HG03064 (cell line): Measurements from ENCODE around the gene USP37.

Experiments used
- ATAC-seq: cut with Tn5 transposase; IDR thresholded peaks from one replicate; pipeline ENCODE4 v1.9.1; 2021; ENCODE audit warnings: low read depth; ENCODE audit not compliant: unreplicated experiment

USP37 gene

DNA sequence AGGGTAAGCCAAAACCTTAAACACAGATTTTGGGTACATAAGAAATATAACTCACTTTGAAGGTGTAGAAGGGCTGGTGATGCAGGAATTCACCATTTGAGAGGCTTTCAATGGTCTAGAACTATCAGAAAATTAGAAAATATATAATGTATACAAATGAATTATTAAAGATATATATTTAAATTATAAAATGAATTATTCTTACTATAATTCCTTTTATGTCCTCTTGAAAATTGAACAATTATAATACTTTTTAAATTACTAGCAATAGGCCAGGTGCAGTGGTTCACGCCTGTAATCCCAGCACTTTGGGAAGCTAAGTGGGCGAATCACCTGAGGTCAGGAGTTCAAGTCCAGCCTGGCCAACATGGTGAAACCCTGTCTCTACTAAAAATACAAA, 88.6 kb downstream of the USP37 start:
- no peak for ATAC-seq

DNA sequence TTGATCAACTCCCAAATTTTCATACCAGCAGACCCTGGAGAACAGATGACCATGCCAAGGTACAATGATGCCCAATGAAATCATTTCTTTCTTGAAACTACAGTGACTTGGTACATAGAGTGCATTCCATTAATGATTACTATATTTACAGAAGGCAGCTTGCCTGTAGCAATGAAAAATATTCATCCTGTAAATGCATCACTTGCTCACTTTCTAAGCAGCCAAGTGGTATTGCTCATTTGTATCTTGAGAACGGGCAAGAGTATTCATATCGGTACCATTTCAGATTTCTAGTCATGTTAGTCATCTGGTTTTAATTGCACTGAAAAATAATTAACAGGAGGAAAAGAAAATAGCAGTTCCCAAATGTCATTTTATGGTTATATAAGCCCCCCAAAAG, 89.6 kb downstream of the USP37 start:
- ATAC-seq: no peak

DNA sequence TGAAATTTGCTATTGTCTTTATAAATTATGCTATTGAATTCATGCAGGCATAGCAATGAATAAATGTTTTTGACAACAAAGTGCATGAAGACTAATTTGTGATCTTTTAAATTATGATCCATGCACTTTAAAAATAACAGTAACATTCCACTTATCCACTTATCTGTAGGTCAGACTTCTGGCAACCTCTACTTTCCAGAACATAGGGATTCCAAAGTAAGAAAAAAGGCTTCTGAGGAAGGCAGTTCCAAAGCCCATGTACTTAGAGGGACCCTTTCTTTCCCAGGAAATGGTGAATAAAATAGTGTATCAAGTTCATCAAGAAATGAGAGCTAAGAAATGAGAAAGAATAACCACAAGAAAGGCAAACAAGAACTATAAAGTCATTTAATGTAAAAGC, 90.9 kb downstream of the USP37 start:
- ATAC-seq: no peak

DNA sequence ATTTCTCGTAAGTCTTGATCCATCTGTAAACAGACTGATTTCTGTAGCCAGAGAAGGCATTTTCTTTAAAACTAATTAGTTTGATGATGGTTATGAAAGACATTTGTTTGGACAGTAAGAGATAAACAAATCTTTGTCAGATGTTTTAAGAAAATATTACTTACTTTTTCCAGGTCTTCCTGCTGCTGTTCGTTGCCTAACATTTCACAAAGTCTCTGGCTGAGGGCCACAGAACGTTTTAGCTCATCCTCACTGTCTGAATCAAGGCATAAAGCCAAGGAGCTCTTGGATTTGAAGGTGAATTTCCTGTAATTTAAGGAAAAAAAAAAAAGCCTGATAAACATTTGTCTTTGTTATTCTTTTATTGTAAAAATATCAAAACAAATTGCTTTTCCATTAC, 91.5 kb downstream of the USP37 start:
- no peak for ATAC-seq

DNA sequence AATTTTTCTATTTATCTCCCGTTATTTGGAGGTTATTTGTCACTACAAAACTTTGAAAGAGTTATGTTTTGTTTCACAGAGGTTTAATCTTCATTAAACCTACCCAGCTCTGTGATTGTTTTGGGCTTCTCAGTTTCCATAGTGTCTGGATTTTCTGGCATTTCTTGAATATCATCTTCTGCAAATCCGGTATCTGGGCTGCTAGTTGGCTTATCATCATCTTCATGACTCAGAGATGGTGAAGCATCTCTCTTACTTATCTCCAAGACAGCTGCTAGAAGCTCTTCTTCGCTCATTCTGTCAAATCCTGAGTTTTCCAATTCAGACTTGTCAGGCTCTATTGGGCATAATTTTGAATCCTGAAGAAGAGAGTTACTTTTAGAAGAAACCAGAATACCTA, 93.6 kb downstream of the USP37 start:
- no peak for ATAC-seq

DNA sequence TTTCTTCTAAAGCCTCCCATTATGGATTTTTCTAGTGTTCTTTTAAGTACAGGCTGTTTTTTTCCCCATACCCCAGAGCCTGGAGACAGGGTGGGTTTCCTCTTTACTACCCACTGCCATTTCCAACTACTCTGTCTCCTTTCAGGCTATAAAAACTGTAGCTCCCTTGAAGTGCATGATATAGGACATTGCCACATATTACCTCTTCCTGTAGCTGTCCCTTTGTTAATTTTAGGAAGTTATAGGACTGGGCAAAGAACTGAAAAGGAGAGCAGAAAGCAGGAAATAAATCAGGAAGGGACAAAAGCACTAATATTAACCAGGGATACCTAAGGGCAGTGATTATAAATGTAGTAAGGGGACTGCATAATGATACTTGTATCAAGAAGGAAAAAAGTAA, 95.2 kb downstream of the USP37 start:
- no peak for ATAC-seq

DNA sequence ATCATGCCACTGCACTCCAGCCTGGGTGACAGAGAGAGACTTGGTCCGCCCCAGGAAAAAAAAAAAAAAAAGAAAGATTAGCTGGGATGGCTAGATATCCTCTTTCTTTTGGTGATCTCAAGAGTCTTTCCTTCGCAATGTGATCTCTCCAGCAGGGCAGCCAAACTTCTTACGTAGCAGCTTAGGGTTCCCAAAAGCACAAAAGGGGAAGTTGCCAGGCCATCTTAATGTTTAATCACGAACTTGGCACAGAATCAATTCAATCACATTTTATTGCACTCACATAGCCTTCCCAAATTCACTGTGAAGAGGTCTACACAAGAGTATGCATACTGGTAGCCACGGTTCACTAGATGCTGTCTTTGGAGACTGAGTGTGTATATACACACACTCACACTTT, 96.2 kb downstream of the USP37 start:
- ATAC-seq: no peak

DNA sequence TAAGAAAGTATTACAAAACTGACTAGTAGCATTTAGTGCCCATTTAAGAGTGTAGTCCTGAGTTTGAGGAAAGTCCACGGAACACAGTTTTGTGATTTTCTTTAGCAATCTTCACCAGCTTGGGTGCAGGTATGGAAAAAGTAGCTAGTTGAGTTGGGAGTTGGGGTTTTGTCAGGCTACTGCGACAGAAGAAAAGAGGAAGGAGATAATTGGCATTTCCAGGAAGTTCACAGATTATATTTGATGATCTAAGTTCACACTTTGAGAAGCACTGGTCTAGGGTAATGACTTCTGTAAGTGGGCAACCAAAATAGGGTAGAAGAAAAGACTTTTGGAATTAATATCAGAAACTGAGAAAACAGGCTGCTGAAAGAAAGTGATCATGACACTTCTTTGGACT, 97.1 kb downstream of the USP37 start:
- ATAC-seq: no peak

DNA sequence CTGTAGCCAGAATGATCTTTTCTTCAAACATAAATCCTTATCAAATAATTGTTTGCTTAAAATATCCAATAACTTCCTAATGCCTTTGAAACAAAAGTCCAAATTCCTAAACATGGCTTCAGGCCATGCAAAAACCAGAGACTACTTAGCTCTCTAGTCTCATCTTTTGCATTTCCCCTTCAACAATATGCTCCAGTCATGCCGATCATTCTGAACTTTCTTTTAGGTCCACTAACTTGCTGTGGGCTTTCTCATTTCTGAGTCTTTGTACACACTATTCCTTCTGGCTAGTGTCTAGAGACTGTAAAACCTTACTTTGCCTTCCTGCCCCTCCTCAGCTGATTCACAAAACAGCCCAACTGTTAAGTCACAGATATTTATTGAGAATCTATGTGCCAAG, 97.7 kb downstream of the USP37 start:
- no peak for ATAC-seq

DNA sequence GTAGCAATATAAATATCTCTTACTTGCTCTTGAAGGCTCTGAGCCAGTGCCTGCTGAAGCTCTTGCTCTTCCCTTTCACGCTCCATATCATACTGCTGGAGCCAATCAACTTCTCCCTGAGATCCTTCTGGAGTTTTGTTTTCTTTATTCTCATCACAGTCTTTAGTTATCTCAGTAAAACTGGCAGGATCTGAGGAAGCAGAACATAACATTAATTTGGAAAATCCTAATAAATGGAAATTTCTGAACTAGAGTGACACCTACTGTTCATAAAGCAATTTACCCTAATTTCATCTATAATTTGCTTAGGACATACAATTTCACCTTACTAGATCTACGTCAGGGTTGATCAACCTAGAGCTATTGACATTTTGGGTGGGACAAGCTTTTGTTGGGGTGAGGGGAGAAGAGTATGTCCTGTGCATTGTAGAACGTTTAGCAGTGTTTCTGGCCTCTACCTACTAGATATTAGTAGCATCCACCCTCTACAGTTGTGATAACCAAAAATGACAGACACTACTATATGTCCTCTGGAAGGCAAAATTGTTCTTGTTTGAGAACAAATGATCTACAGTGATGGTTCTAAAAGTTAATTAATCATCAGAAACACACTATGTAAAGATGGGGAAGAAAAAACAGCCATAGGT, 102.0 kb downstream of the USP37 start:
- no peak for ATAC-seq

DNA sequence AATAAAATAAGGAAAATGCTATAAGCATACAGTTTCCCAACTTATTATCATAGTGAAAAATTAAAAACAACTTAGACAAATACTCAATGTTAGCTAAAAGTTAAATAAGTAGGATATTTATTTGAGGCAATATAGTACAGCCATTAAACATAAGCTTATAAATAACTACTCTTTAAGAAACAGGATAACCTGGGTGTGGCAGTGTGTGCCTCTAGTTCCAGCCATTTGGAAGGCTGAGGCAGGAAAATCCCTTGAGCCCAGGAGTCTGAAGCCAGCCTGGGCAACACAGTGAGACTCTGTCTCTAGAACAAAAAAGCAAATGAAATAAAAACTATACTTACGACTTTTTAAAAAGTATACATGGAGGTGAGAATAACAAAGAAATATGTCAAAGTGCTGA, 109.6 kb downstream of the USP37 start:
- no peak for ATAC-seq

DNA sequence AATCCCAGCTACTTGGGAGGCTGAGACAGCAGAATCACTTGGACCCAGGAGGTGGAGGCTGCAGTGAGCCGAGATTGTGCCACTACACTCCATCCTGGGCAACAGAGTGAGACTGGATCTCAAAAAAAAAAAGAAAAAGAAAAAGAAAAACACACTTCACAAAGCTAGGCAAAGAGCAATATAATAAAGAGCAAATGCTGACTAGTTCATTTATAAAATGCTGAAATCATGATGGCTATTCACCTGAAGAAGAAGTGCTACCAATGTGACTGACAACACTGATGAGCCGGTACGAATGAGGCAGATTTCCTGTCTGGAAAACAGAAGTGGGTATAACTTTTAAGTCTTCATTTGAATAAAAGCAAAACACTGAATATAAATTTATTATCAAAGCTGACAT, 111.3 kb downstream of the USP37 start:
- ATAC-seq: no peak

DNA sequence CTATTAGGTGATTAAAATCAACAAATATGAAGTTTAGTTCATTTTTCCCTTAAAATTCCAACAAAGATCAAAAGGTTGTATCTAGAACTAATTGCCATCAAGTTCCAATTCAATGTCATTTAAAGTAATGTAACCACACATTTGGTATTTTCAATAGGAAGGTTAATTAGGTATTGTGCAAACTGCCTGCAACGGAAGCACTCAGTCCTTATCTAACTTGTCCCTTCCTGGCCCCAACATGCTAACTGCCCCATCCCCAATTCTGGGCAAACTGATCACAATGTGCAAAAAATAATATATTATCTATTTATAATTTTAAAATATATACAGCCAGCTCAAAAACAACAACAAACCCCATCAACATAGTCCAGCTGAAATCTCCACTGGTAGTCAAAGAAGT, 116.1 kb downstream of the USP37 start:
- ATAC-seq: no peak

DNA sequence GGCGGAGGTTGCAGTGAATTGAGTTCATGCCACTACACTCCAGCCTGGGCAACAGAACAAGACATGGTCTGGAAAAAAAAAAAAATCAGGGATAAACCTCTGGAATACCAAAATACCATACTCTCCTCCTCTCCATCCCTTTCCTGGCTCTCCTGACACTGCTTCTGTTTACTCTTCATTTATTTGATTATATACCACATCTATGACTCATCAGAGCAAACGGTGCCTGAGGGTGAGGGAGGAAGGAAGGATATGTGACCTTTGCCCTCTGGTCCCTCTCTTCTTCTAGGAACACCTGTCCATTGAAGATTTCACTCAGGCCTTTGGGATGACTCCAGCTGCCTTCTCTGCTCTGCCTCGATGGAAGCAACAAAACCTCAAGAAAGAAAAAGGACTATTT, 119.2 kb downstream of the USP37 start:
- no peak for ATAC-seq

DNA sequence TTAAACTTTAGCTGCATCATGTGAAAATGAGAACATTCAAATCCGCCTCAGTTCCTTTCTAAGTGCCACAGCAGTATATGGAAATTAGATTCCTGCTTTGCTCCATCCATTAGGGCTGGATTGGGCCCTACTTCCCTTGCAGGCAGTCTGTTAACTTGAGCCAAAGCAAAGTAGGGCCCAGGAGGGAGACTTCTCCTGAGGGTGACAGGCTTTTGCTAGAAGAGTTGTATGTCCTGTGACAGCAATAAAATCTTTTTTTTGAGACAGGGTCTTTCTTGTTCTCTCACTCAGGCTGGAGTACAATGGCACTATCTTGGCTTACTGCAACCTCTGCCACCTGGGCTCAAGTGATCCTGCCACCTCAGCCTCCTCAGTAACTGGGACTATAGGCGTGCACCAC, 121.1 kb downstream of the USP37 start:
- ATAC-seq: no peak

DNA sequence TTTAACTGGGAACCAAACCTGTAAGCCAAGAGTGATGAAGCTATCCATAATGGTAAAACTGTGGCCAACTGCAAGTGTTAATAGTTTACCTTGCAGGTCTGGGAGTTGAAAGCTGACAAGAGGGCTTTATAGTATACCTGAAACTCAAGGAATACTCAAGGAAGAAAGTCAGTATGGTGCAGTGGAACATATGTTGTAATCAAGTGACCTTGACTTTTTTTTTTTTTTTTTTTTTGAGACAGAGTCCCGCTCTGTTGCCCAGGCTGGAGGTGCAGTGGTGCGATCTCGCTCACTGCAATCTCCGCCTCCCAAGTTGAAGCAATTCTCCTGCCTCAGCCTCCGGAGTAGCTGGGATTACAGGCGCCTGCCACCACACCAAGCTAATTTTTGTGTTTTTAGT, 121.6 kb downstream of the USP37 start:
- ATAC-seq: no peak

DNA sequence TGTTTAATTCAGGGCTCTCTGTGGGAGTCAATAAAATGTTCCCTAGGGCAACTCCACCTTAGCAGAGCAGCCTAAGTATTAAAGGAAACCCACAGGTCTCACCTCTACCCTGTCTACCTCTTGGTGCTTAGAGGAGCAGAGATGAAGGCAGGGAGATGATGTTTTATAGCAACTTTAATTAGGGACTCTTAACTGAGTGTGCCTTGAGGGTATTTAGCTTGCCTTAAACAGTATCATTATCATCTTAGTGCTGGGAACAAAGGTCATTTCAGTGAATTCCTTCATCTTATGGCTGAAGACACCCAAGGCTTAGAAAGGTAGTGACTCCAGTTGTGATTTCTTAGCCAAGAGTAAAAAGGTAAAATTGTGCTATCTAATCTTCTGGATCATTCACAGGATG, 122.5 kb downstream of the USP37 start:
- no peak for ATAC-seq

DNA sequence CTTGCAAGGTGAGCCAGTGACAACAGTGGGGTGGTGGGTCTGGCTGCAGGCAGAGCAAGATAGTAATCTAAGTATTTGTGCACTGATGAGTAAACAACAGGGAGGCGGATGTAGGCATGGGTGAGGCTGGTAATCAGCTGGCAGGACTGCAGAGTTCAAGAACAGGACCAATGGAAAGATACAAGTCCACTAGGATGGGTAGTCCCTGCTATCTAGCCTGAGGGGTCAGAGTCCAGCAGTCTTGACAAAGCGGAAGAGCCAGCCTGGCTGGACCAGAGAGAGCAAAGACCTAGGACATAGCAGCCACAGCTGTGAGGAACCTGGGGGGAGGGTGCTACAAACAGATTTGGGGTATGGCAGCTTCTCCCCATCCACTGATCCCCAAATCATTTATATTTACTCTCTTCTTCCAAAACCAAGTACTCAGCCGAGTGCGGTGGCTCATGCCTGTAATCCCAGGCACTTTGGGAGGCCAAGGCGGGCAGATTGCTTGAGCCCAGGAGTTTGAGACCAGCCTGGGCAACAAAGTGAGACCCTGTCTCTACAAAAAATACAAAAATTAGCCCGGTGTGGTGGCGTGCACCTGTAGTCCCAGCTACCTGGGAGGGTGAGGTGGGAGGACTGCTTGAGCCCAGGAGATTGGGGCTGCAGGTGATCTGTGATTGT, 123.3 kb downstream of the USP37 start:
- no peak for ATAC-seq

DNA sequence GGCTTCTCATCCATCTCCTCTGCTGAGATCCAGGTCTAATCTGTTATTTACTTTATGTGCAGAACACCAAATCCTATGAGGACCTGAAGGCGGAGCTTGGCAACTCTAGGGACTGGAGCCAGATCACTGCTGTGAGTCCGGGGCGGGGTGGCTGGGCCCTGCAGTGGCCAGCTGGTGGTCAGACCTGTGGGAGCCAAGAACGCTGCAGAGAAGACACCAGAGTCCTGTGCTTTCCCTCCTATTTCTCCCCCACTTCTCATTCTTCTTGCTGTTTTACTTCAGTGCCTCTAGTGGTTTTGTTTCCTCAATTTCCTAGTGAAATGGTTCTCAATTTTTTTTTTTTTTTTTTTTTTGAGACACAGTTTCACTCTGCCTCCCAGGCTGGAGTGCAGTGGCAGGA, 129.6 kb downstream of the USP37 start:
- ATAC-seq: no peak

DNA sequence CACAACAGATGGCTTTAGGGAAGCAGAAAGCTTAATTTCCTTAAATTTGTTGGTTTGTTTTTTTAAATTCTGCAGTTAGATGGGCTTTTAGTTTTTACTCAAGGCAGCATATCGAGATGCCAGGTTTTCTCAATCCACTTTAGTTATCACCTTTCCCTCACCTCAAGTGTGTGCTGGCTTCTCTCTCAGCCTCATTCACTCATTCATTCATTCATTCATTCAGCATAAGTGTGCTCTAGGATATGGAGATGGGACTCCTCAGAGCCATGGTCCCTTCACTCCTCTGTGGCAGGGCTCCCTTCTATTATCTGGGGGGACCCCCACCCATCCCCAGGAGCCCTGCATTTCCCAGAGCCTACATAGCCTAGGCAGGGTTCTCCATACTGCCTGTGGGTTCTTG, 130.2 kb downstream of the USP37 start:
- no peak for ATAC-seq

DNA sequence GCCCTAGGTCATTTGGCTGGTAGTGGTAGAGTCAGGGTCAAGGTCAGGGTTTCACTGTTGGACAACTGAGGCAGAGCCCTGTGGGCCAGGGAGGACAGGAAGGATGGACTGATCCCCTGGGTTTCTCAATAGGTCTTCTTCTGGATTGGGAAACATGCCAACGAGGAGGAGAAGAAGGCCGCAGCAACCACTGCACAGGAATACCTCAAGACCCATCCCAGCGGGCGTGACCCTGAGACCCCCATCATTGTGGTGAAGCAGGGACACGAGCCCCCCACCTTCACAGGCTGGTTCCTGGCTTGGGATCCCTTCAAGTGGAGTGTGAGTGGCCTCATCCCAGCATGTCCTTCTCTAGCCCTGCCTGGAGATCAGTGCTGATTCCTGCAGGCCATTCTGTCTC, 131.2 kb downstream of the USP37 start:
- no peak for ATAC-seq

DNA sequence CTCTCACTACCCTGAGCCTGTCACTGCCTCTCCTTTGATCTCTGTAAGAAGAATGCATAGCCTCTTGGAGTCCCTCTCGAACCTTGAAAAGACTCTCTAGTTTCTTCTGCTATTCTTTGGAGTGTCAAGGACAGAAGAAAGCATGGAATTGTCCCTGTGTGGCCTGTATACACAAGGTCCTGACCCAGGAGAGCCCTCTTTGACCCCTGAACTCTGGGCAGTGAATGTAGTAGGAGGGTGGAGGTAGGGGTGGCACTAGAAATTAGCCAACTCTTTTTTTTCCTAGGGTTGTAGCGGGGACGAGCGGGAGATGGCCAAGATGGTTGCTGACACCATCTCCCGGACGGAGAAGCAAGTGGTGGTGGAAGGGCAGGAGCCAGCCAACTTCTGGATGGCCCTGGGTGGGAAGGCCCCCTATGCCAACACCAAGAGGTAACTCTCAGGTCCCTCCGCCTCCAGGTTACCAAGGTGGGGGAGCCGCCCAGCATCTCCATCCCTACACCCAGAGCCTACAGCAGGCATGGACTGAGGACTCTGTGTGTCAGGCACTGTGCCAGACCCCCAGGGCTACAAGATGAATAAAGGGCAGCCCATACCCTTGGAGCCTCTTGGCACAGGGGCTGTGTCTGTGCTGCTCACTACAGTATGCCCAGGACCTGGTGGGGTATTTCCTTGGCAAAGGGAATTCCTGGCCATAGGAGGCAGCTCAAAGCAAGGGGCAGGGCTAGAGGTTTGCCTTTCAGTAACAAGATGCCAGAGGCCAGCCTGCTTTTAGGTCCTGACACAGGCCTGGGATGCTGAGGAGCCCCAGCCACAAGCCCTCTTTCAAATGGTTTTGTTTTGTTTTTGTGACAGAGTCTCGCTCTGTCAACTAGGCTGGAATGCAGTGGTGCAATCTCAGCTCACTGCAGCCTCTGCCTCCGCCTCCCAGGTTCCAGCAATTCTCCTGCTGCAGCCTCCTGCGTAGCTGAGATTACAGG, 132.9 kb downstream of the USP37 start:
- no peak for ATAC-seq
